ENCODE results near the gene POLR2E. TPM values are rescaled to one million over a fixed set of nuclear protein-coding genes. Genes with fewer than 3 reads are reported as not detected.
"Not testable (repeated sequence)": the region's sequence is repeated elsewhere in the genome, so short reads cannot be mapped to it uniquely, and the experiment has no call there.

The POLR2E gene
- total RNA-seq, 3 donors from 2014 or later, result 108 to 138 (median 133) TPM

- intact Hi-C loops (cut with DNase I, micrococcal nuclease), result loop anchor here in 1 of 2 donors (10.0 kb wide), 1 partner anchor 45 kb away; the partner anchor contains the start of gene SBNO2
- Histone ChIP-seq H3K9me3 (no peaks in the 10 kb centered on the region), H3K36me3 (ENCODE audit: low read depth) (peaks cover 4% of the 10 kb centered on the region), H3K4me1 (ENCODE audit: low read depth) (peaks cover 42% of the 10 kb centered on the region), H3K4me3 (no peak overlapping the region)
- TF ChIP-seq CTCF (IDR thresholded peaks at IDR 0.05), result no peak
- ATAC-seq (no peak), DNase-seq (peak in 1 of 3 donors; percentile 53)
Measured at GRCh38 chr19:1129535-1129934, 34.4 kb upstream of the POLR2E start.

GRCh38 chr19:1129084-1129483 is 33.9 kb upstream of the POLR2E start:
- intact Hi-C loops (cut with DNase I, micrococcal nuclease), result loop anchor here in 1 of 2 donors (10.0 kb wide), 1 partner anchor 46 kb away; the partner anchor contains the start of gene SBNO2
- not testable (repeated sequence) for H3K9me3 ChIP-seq; H3K36me3 ChIP-seq (ENCODE audit: low read depth); ATAC-seq; H3K4me3 ChIP-seq; DNase-seq
- H3K4me1 ChIP-seq (ENCODE audit: low read depth), result peaks cover 42% of the 10 kb centered on the region

GRCh38 chr19:1128106-1128505 is 32.9 kb upstream of the POLR2E start:
- ATAC-seq (no peak), DNase-seq (peak in 1 of 3 donors; percentile 40)
- Histone ChIP-seq H3K36me3 (ENCODE audit: low read depth) (peaks cover 4% of the 10 kb centered on the region), H3K4me3 (no peak overlapping the region), H3K4me1 (ENCODE audit: low read depth) (peaks cover 37% of the 10 kb centered on the region), H3K9me3 (no peaks in the 10 kb centered on the region)
- intact Hi-C loops (cut with DNase I, micrococcal nuclease), result loop anchor here in 1 of 2 donors (10.0 kb wide), 1 partner anchor 47 kb away; the partner anchor contains the start of gene SBNO2
- TF ChIP-seq CTCF (IDR thresholded peaks at IDR 0.05), result no peak

GRCh38 chr19:1126984-1127760 is 32.0 kb upstream of the POLR2E start:
- H3K4me3 ChIP-seq, result no peak overlapping the region
- ATAC-seq (no peak), DNase-seq (no peak)
- no peaks in the 10 kb centered on the region for H3K9me3 ChIP-seq
- no peak for TF ChIP-seq CTCF (IDR thresholded peaks at IDR 0.05)
- intact Hi-C loops (cut with DNase I, micrococcal nuclease), result loop anchor here in 1 of 2 donors (10.0 kb wide), 1 partner anchor 48 kb away; the partner anchor contains the start of gene SBNO2
- peaks cover 29% of the 10 kb centered on the region for H3K4me1 ChIP-seq (ENCODE audit: low read depth)
- H3K36me3 ChIP-seq (ENCODE audit: low read depth), result peaks cover 10% of the 10 kb centered on the region

- DNase-seq, result no peak
- H3K4me1 ChIP-seq (ENCODE audit: low read depth), result peaks cover 19% of the 10 kb centered on the region
- intact Hi-C loops (cut with DNase I, micrococcal nuclease), result loop anchor here in 1 of 2 donors (10.0 kb wide), 1 partner anchor 49 kb away; the partner anchor contains the start of gene SBNO2
Measured at GRCh38 chr19:1125601-1126467, 30.7 kb upstream of the POLR2E start.

More at GRCh38 chr19:1125601-1126467, 30.7 kb upstream of the POLR2E start:
- no peak for TF ChIP-seq CTCF (IDR thresholded peaks at IDR 0.05)
- H3K9me3 ChIP-seq, result no peaks in the 10 kb centered on the region
- H3K4me3 ChIP-seq, result no peak overlapping the region
- ATAC-seq, result no peak
- peaks cover 12% of the 10 kb centered on the region for H3K36me3 ChIP-seq (ENCODE audit: low read depth)
